HTR-8/SVneo (cell line): ENCODE data around the gene LRP1B.

Source experiments
- DNase-seq: peaks from one replicate; pipeline ENCODE4 v3.0.0; 2011; ENCODE audit warnings: low spot score, mixed read lengths; ENCODE audit not compliant: insufficient read length
- FAIRE-seq: peaks from 2 replicates; lab custom pipeline; 2011; peaks lifted over from hg19 to GRCh38; lab: Jason Lieb, UNC

The LRP1B gene

GRCh38 chr2:141618457-141618856 lies 512.4 kb downstream of the LRP1B start:
- DNase-seq (no peak), FAIRE-seq (no peak)

GRCh38 chr2:141611981-141612380 lies 518.8 kb downstream of the LRP1B start:
- no peak for DNase-seq
- no peak for FAIRE-seq

- DNase-seq: no peak
- FAIRE-seq: no peak
These were observed 519.6 kb downstream of the LRP1B start for GRCh38 chr2:141611176-141611571.

- no peak for DNase-seq
- no peak for FAIRE-seq
These were observed 520.1 kb downstream of the LRP1B start for GRCh38 chr2:141610564-141611175.

- DNase-seq (no peak), FAIRE-seq (no peak)
These were observed 525.7 kb downstream of the LRP1B start for GRCh38 chr2:141605163-141605562.

GRCh38 chr2:141601511-141602152 lies 529.2 kb downstream of the LRP1B start:
- FAIRE-seq: no peak
- no peak for DNase-seq

- FAIRE-seq: no peak
These were observed 531.1 kb downstream of the LRP1B start for GRCh38 chr2:141599721-141600120.

GRCh38 chr2:141598982-141599381 lies 531.8 kb downstream of the LRP1B start:
- DNase-seq (no peak), FAIRE-seq (no peak)

More at GRCh38 chr2:141599721-141600120, 531.1 kb downstream of the LRP1B start:
- no peak for DNase-seq

- no peak for DNase-seq
- no peak for FAIRE-seq
These were observed 535.4 kb downstream of the LRP1B start for GRCh38 chr2:141595316-141595920.

- FAIRE-seq (no peak), DNase-seq (no peak)
These were observed 539.0 kb downstream of the LRP1B start for GRCh38 chr2:141591787-141592186.

GRCh38 chr2:141590620-141591019 lies 540.2 kb downstream of the LRP1B start:
- FAIRE-seq: peak; percentile 51
- DNase-seq: no peak

GRCh38 chr2:141589314-141589713 lies 541.5 kb downstream of the LRP1B start:
- FAIRE-seq (no peak), DNase-seq (no peak)

GRCh38 chr2:141586985-141587384 lies 543.8 kb downstream of the LRP1B start:
- no peak for DNase-seq
- FAIRE-seq: no peak

GRCh38 chr2:141582213-141582612 lies 548.6 kb downstream of the LRP1B start:
- no peak for DNase-seq
- FAIRE-seq: no peak

- DNase-seq (no peak), FAIRE-seq (no peak)
These were observed 551.7 kb downstream of the LRP1B start for GRCh38 chr2:141579071-141579470.

- no peak for FAIRE-seq
- no peak for DNase-seq
These were observed 560.2 kb downstream of the LRP1B start for GRCh38 chr2:141570474-141571131.

GRCh38 chr2:141569941-141570340 lies 560.9 kb downstream of the LRP1B start:
- DNase-seq (no peak), FAIRE-seq (no peak)

GRCh38 chr2:141565597-141565996 lies 565.2 kb downstream of the LRP1B start:
- FAIRE-seq (no peak), DNase-seq (no peak)

GRCh38 chr2:141560723-141561122 lies 570.1 kb downstream of the LRP1B start:
- DNase-seq (no peak), FAIRE-seq (no peak)

GRCh38 chr2:141557329-141558095 lies 573.3 kb downstream of the LRP1B start:
- DNase-seq (peak; percentile 1), FAIRE-seq (no peak)
